ENCODE results near the gene SPOUT1.

- TF ChIP-seq CTCF (IDR thresholded peaks at IDR 0.05 in 2 of 3, conservative IDR thresholded peaks at IDR 0.05 in 1 of 3; ENCODE audit: borderline replicate concordance in 1 of 3, insufficient read depth in 1 of 3, low read depth in 2 of 3, low read length in 2 of 3) (no peak), POLR2A (IDR thresholded peaks at IDR 0.05; ENCODE audit: borderline replicate concordance, extremely low read depth, insufficient read depth, insufficient read length) (no peak), RAD21 (IDR thresholded peaks at IDR 0.05; ENCODE audit: low read depth) (no peak), CEBPB (IDR thresholded peaks at IDR 0.05; ENCODE audit: low read depth) (no peak), TCF7L2 (IDR thresholded peaks at IDR 0.05; ENCODE audit: borderline replicate concordance, extremely low read depth, insufficient read depth, insufficient read length) (no peak), POLR2AphosphoS5 (IDR thresholded peaks at IDR 0.05; ENCODE audit: low read depth, low read length) (no peak), ZBTB33 (IDR thresholded peaks at IDR 0.05; ENCODE audit: extremely low read depth, insufficient replicate concordance, low read length) (no peak), FOSL1 (IDR thresholded peaks at IDR 0.05; ENCODE audit: low read depth) (no peak), YY1 (IDR thresholded peaks at IDR 0.05; ENCODE audit: extremely low read depth, insufficient replicate concordance, low read depth, low read length) (no peak), JUND (IDR thresholded peaks at IDR 0.05) (no peak), REST (IDR thresholded peaks at IDR 0.05; ENCODE audit: low read depth) (no peak)
These were observed 18.2 kb upstream of the SPOUT1 start for GRCh38 chr9:128847803-128848202.

All from HCT116 (cell line).